Right hindlimb (tissue), 1 donor: ENCODE data around the gene PIGP.
"Not testable (repeated sequence)": the region's sequence is repeated elsewhere in the genome, so short reads cannot be mapped to it uniquely, and the experiment has no call there.

Experiments
- DNase-seq: peaks from one replicate; pipeline ENCODE4 v3.0.0-alpha.2; 2018

Gene PIGP

DNA sequence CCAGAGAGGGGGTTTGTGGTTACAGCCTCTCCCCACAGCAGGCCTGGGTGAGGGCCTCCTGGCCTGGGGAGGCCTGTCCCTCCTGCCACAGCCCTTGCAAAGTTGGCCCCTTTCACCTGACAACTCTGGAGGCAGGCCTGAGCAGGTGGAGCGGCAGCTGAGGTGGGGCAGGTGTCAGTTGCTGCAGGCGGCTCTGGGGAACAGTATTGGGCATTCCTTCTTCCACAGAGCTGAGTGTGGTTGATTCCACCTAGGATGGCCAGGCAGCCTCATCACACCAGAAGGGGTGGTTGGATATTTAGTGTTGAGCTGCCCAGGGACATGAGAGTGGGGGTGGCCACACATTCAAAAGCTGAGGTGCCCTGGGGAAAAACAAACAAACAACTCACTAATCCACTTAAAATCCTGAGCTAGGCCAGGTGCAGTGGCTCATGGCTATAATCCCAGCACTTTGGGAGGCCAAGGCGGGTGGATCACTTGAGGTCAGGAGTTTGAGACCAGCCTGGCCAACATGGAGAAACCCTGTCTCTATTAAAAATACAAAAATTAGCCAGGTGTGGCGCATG, 31.1 kb downstream of the PIGP start:
- DNase-seq = no peak

DNA sequence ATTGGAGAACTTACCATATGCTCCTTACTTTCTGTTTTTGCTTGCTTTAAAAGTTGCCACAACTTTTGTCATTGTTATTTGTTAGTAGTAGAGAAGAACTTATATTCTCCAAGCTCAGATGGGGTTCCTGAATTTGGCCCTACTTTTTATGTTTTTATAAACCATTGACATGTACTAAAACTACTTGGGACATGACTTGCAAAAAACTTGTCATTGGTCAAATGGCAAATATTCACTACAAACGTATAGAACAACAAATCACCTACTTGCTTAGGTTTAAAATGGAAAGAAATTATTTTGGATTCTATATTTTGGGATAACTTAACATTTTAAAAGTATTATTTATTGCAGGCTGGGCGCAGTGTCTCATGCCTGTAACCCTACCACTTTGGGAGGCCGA, 32.7 kb downstream of the PIGP start:
- DNase-seq = no peak

DNA sequence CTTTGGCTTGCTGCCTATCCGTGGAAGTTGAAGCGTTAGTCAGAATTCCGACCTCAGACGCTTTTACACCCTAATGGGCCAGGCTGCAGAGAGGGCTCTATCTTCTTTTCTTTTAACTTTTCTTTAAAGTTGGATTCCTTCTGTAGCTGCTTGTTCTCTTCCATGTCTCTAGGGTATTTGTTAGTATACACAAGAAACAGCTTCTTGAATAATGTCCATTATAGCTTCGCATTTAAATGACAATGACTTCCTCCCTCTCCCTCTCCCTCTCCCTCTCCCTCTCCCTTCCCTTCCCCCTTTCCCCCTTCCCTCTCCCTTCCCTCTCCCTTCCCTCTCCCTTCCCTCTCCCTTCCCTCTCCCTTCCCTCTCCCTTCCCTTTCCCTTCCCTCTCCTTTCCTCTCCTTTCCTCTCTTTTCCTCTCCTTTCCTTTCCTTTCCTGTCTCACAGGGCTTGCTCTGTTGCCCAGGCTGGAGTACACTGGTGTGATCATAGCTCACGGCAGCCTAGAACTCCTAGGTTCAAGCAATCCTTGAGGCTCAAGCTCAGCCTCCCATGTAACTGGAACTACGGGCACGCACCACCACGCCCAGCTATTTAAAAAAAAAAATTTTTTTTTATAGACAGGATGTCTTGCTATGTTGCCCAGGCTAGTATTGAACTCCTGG, 33.3 kb downstream of the PIGP start:
- DNase-seq = no peak

DNA sequence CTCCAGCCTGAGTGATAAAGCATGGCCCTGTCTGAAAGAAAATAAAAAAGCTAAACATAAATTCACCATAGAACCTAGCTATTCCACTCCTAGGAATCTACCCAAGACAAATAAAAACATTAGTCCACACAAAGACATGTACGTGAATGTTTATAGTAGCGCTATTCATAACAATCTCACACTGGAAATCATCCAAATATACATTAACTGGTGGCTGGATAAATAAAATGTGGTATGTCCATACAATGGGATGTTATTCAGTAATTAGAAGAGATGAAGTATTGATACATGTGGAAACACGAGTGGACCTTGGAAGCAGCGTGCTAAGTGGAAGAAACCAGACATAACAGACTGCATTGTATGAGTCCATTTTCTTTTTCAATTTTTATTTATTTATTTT, 36.7 kb downstream of the PIGP start:
- DNase-seq = no peak

DNA sequence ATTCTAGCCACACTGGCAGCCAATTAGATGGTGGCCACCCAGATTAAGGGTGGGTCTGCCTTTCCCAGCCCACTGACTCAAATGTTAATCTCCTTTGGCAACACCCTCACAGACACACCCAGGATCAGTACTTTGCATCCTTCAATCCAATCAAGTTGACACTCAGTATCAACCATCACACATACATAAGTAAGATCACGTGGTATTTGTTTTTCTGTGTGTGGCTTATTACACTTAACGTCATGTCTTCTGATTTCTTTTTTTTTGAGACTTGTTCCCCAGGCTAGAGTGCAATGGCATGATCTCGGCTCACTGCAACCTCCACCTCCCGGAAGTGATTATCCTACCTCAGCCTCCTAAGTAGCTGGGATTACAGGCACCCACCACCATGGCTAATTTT, 38.5 kb downstream of the PIGP start:
- DNase-seq = not testable (repeated sequence)

DNA sequence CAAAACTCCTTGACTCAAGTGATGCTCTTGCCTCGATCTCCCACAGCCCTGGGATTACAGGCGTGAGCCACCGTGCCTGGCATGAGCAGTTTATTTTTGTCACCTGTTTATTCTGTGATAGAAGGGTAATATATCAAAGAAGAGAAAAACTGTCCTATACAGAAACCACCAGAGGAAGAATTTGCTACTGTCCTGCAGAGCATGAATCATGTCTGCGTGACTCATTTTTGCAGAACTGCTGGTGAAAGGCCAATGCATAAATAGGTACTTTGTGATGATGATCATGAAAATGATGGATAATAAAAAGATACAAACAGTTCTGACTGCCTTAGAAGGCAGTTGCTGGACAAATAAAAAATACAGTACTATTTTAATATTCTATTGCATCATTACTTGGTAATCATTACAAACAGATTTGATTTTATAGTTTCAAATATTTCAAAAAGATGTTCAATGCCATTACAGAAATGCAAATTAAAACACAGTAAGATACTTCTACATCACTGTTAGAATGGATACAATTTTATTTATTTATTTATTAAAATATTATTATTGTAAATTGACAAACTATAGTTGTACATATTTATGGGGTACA, 39.9 kb downstream of the PIGP start:
- no peak for DNase-seq

DNA sequence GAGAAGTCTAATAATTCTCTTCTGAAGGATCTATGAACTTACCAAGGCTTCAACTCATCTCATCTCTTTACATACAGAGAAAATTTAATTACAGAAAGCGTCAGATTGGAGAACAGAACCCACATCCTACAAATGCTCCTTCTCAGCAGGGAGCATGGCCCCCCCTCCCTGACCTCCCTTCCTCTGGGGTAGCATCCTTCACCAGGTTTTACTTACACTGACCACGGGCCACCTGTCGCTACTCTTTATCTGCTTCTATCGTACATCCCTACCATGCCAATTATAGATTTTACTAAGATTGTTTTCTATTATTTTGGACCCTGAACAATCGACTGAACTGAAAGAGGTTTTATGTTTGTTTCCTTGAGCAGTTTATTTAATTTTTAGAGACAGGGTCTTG, 40.6 kb downstream of the PIGP start:
- DNase-seq = no peak

DNA sequence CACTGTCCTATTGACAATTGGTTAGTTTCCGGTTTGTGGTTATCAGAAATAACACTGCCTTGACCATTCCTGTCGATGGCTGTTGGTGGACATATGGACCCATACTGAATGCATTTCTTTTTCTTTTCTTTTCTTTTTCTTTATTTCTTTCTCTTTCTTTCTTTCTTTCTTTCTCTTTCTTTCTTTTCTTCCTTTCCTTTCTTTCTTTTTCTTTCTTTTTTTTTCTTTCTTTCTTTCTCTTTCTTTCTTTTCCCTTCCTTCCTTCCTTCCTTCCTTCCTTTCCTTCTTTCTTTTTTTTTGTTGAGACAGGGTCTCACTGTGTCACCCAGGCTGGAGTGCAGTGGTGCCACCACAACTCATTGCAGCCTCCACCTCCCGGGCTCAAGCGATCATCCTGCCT, 42.0 kb downstream of the PIGP start:
- DNase-seq = no peak

DNA sequence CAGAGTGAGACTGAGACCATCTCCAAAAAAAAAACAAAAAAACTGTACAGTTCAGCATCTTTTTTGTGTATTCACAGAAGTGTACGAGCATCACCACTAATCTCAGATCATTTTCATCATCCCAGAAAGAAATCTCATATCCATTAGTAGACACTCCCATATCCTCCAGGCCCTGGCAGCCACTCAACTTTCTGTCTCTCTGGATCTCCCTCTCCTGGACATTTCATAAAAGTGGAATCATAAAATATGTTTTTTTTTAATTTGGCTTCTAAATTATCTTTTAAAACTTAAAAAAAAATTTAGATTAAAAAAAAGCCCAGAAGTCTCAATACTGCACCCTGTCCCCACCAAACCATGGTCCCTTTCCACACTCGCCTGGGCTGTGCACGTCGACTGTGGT, 44.3 kb downstream of the PIGP start:
- DNase-seq = no peak

DNA sequence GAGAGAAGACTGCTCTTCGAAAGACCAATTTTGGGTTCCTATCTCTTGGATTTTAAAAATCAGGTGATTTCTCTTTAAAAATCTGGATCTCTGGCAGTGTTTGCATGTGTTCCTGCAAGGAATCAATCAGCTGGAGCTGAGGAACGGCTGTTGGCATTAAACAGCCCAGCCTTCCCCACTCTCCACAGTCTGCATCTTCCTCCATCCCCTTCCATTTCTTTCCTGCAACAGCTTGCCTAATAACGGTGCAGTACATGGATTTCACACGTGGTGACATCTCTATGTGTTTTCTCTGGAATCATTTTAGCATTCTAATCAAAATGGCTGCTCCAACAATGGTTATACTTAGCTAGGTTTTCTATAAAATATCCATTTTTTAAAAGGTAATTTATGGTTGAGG, 46.4 kb downstream of the PIGP start:
- DNase-seq = no peak

DNA sequence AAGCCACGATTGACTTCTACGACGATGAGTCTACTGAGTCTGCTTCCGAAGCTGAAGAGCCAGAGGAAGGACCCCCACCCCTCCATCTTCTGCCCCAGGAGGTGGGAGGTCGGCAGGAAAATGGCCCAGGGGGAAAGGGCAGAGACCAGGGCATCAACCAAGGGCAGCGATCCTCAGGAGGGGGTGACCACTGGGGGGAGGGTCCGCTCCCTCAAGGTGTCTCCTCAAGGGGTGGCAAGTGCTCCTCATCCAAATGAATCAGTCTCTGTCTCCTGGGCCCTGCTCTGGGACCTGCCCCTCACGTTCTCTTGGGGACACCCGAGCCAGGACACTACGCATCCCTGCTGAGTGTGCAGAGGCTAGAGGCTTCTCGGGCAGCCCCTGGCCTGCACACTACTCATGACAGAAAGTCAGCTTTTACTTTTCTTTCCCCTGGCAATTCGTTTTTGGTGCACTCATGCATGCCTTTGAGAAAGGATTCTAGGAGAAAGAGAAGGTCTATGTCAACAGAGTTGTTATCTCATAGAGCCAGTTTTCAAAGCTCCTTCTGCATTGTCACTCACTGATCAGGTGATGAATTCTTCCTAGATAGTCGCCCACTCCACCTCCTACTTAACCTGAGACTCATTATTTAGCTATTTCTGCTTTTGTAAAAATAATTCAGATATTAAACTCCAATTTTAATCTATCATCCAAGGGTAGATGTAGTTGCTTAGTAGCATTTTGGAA, 54.8 kb downstream of the PIGP start:
- no peak for DNase-seq
